ENCODE data around the gene CTSO. TPM values are rescaled to one million over a fixed set of nuclear protein-coding genes. Genes with fewer than 3 reads are reported as not detected.

CTSO gene
- total RNA-seq: 12.6 and 12.9 TPM in 2 replicates

- ChIA-PET CTCF (interaction anchor here (0.9 to 2.0 kb wide), 8 partner anchors 9 to 1403 kb away, joined by 3 to 9 read pairs (median 4); partner anchors contain the start of gene PLRG1), POLR2A (interaction anchor here (0.5 to 1.3 kb wide), 5 partner anchors 12 to 1403 kb away, joined by 3 to 7 read pairs (median 4); partner anchors contain the start of genes GUCY1B1 and PLRG1)
- H3K4me1 Mint-ChIP-seq: peaks cover 26% of the 10 kb centered on the region
- H3K27me3 Mint-ChIP-seq: peaks cover 10% of the 10 kb centered on the region
- H3K4me3 Mint-ChIP-seq: peak within 1 kb of the TSS; percentile 99
- peak; percentile 66 for DNase-seq
- ATAC-seq (ENCODE audit: low read depth): peak; percentile 91
- peaks cover 11% of the 10 kb centered on the region for H3K36me3 Mint-ChIP-seq (ENCODE audit: low read depth)
- intact Hi-C loops (cut with micrococcal nuclease): loop anchor here (1.0 to 10.0 kb wide), 7 partner anchors 143 to 1403 kb away; partner anchors contain the start of genes GUCY1A1, GUCY1B1, MAP9 and PLRG1
- no peak for TF ChIP-seq CTCF (IDR thresholded peaks at IDR 0.05)
- no peaks in the 10 kb centered on the region for H3K9me3 Mint-ChIP-seq
- H3K27ac Mint-ChIP-seq: peak within 1 kb of the TSS; percentile 99
Observed at GRCh38 chr4:155953151-155954117, at the start of gene CTSO. Gene CTSO, minus strand, starts transcription at chr4:155953866. Its CDS starts 19 bp downstream, at chr4:155953847.

- POLR2A ChIA-PET: no interaction called here
Observed at GRCh38 chr4:156000491-156000890, 46.8 kb upstream of the CTSO start.

GRCh38 chr4:155999725-156000124, 46.1 kb upstream of the CTSO start:
- Mint-ChIP-seq H3K27ac (no peak overlapping the region), H3K36me3 (ENCODE audit: low read depth) (no peaks in the 10 kb centered on the region), H3K4me3 (no peak overlapping the region), H3K27me3 (no peaks in the 10 kb centered on the region), H3K9me3 (peaks cover 3% of the 10 kb centered on the region), H3K4me1 (no peaks in the 10 kb centered on the region)
- no peak for ATAC-seq (ENCODE audit: low read depth)
- POLR2A ChIA-PET: no interaction called here
- CTCF ChIA-PET: no interaction called here
- intact Hi-C loops (cut with micrococcal nuclease): no loop called here
- no peak for TF ChIP-seq CTCF (IDR thresholded peaks at IDR 0.05)
- no peak for DNase-seq

More at GRCh38 chr4:156000491-156000890, 46.8 kb upstream of the CTSO start:
- CTCF ChIA-PET: no interaction called here
- DNase-seq: no peak
- TF ChIP-seq CTCF (IDR thresholded peaks at IDR 0.05): no peak
- Mint-ChIP-seq H3K4me3 (no peak overlapping the region), H3K27ac (no peak overlapping the region), H3K4me1 (no peaks in the 10 kb centered on the region), H3K36me3 (ENCODE audit: low read depth) (no peaks in the 10 kb centered on the region), H3K27me3 (no peaks in the 10 kb centered on the region), H3K9me3 (peaks cover 3% of the 10 kb centered on the region)
- intact Hi-C loops (cut with micrococcal nuclease): no loop called here
- no peak for ATAC-seq (ENCODE audit: low read depth)

- ChIA-PET CTCF (no interaction called here), POLR2A (no interaction called here)
- DNase-seq (no peak), ATAC-seq (ENCODE audit: low read depth) (no peak)
- Mint-ChIP-seq H3K27me3 (no peaks in the 10 kb centered on the region), H3K4me1 (no peaks in the 10 kb centered on the region), H3K36me3 (ENCODE audit: low read depth) (no peaks in the 10 kb centered on the region), H3K4me3 (no peak overlapping the region), H3K9me3 (no peaks in the 10 kb centered on the region), H3K27ac (no peak overlapping the region)
- TF ChIP-seq CTCF (IDR thresholded peaks at IDR 0.05): no peak
- intact Hi-C loops (cut with micrococcal nuclease): no loop called here
Observed at GRCh38 chr4:155995069-155995468, 41.4 kb upstream of the CTSO start.

- Mint-ChIP-seq H3K9me3 (peaks cover 6% of the 10 kb centered on the region), H3K4me1 (no peaks in the 10 kb centered on the region), H3K27ac (no peak overlapping the region), H3K4me3 (no peak overlapping the region), H3K36me3 (ENCODE audit: low read depth) (no peaks in the 10 kb centered on the region), H3K27me3 (peaks cover 2% of the 10 kb centered on the region)
- no peak for TF ChIP-seq CTCF (IDR thresholded peaks at IDR 0.05)
- ATAC-seq (ENCODE audit: low read depth) (no peak), DNase-seq (no peak)
- POLR2A ChIA-PET: no interaction called here
- CTCF ChIA-PET: no interaction called here
- intact Hi-C loops (cut with micrococcal nuclease): no loop called here
Observed at GRCh38 chr4:155984106-155984797, 30.6 kb upstream of the CTSO start.
